Liver (tissue), 3 donors: Measurements from ENCODE around the gene KIF23.

Source experiments
- FOXA1 ChIP-seq: IDR thresholded peaks from 2 replicates; pipeline ENCODE4 v1.6.1; 2016; ENCODE audit warnings: antibody characterized with exemption
- RAD21 ChIP-seq, 2 donors: IDR thresholded peaks; 2 replicates each; pipeline ENCODE4 v1.6.1; 2016; ENCODE audit warnings: antibody characterized with exemption in 2 of 2, mild to moderate bottlenecking in 2 of 2
- YY1 ChIP-seq: IDR thresholded peaks from 2 replicates; pipeline ENCODE4 v1.6.1; 2016; ENCODE audit warnings: antibody characterized with exemption, mild to moderate bottlenecking
- TF ChIP-seq, protein P1 (sequence below): IDR thresholded peaks from 2 replicates; pipeline ENCODE4 v1.6.1; 2016; ENCODE audit warnings: antibody characterized with exemption
- TF ChIP-seq, protein P2 (sequence below): fragments of 150-350 bp; IDR thresholded peaks from 2 replicates; pipeline ENCODE4 v1.5.1; 2017; ENCODE audit warnings: improper control_type of control experiment, low read depth, low read length; ENCODE audit not compliant: missing input control
- TF ChIP-seq, protein P3 (sequence below): IDR thresholded peaks from 2 replicates; pipeline ENCODE4 v1.6.1; 2016; ENCODE audit warnings: antibody characterized with exemption, mild to moderate bottlenecking
- donor health status: healthy.
- donor health status: healthy.

DNA sequence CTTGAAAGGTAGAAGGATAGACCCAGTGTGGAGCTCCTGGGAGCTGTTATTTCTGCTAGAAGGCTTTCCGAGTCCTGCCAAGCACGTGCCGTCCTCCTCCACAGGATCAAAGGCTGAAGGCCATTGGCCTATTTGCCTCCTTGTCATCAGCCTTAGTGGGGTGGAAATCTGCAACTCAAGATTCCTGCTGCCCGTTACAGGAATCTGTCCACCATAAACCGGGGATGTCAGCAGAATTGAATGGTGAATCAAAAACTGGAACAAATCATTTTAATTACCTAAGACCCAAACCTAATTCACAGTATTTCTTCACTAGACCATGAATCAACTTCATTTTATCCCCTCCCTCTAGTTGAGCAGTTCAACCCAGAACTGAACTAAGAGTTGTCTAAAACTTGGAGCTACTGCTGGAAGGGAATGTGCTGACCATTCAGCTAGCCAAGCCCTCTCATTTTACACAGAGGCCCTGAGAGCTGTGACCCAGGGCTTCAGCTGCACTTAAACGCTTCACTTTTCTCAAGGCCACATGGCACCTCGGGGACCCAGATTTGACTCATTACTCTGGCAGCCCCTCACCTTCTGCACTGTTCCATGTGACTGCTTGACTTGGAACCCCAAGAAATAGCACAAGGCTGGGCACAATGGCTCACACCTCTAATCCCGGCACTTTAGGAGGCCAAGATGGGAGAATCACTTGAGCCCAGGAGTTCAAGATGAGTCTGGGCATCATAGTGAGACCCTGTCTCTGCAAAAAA lies 36.8 kb upstream of the KIF23 start:
- TF ChIP-seq, protein P1, sequence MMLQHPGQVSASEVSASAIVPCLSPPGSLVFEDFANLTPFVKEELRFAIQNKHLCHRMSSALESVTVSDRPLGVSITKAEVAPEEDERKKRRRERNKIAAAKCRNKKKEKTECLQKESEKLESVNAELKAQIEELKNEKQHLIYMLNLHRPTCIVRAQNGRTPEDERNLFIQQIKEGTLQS, result no peak
- TF ChIP-seq, protein P2, sequence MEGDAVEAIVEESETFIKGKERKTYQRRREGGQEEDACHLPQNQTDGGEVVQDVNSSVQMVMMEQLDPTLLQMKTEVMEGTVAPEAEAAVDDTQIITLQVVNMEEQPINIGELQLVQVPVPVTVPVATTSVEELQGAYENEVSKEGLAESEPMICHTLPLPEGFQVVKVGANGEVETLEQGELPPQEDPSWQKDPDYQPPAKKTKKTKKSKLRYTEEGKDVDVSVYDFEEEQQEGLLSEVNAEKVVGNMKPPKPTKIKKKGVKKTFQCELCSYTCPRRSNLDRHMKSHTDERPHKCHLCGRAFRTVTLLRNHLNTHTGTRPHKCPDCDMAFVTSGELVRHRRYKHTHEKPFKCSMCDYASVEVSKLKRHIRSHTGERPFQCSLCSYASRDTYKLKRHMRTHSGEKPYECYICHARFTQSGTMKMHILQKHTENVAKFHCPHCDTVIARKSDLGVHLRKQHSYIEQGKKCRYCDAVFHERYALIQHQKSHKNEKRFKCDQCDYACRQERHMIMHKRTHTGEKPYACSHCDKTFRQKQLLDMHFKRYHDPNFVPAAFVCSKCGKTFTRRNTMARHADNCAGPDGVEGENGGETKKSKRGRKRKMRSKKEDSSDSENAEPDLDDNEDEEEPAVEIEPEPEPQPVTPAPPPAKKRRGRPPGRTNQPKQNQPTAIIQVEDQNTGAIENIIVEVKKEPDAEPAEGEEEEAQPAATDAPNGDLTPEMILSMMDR, result no peak
- TF ChIP-seq RAD21 (IDR thresholded peaks at IDR 0.05), result no peak
- TF ChIP-seq YY1, result no peak
- TF ChIP-seq FOXA1, result no peak
- TF ChIP-seq, protein P3, sequence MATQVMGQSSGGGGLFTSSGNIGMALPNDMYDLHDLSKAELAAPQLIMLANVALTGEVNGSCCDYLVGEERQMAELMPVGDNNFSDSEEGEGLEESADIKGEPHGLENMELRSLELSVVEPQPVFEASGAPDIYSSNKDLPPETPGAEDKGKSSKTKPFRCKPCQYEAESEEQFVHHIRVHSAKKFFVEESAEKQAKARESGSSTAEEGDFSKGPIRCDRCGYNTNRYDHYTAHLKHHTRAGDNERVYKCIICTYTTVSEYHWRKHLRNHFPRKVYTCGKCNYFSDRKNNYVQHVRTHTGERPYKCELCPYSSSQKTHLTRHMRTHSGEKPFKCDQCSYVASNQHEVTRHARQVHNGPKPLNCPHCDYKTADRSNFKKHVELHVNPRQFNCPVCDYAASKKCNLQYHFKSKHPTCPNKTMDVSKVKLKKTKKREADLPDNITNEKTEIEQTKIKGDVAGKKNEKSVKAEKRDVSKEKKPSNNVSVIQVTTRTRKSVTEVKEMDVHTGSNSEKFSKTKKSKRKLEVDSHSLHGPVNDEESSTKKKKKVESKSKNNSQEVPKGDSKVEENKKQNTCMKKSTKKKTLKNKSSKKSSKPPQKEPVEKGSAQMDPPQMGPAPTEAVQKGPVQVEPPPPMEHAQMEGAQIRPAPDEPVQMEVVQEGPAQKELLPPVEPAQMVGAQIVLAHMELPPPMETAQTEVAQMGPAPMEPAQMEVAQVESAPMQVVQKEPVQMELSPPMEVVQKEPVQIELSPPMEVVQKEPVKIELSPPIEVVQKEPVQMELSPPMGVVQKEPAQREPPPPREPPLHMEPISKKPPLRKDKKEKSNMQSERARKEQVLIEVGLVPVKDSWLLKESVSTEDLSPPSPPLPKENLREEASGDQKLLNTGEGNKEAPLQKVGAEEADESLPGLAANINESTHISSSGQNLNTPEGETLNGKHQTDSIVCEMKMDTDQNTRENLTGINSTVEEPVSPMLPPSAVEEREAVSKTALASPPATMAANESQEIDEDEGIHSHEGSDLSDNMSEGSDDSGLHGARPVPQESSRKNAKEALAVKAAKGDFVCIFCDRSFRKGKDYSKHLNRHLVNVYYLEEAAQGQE, result no peak
